ENCODE data around the gene TOMT.
"Not testable (repeated sequence)": the region's sequence is repeated elsewhere in the genome, so short reads cannot be mapped to it uniquely, and the experiment has no call there.

TOMT gene

GRCh38 chr11:72127923-72128322 is 22.2 kb downstream of the TOMT start:
- no peak for DNase-seq (ENCODE audit: low spot score)

GRCh38 chr11:72129381-72129780 is 23.7 kb downstream of the TOMT start:
- no peak for DNase-seq (ENCODE audit: low spot score)

- no peak for DNase-seq (ENCODE audit: low spot score)
These were observed 26.9 kb downstream of the TOMT start for GRCh38 chr11:72132646-72133045.

- DNase-seq (ENCODE audit: low spot score) = not testable (repeated sequence)
These were observed 29.7 kb downstream of the TOMT start, which contains the start of gene FOLR3 for GRCh38 chr11:72135473-72135872. Gene FOLR3, plus strand, starts transcription at chr11:72135725. Its CDS starts 228 bp downstream, at chr11:72135953.

GRCh38 chr11:72135891-72136683 is 30.4 kb downstream of the TOMT start:
- no peak for DNase-seq (ENCODE audit: low spot score)

GRCh38 chr11:72136684-72137262 is 31.0 kb downstream of the TOMT start:
- DNase-seq (ENCODE audit: low spot score) = no peak

- DNase-seq (ENCODE audit: low spot score) = no peak
These were observed 33.2 kb downstream of the TOMT start for GRCh38 chr11:72138821-72139390.

GRCh38 chr11:72139500-72139899 is 33.8 kb downstream of the TOMT start:
- no peak for DNase-seq (ENCODE audit: low spot score)

GRCh38 chr11:72140661-72141060 is 34.9 kb downstream of the TOMT start:
- DNase-seq (ENCODE audit: low spot score) = no peak

GRCh38 chr11:72141066-72141465 is 35.3 kb downstream of the TOMT start:
- DNase-seq (ENCODE audit: low spot score) = no peak

- not testable (repeated sequence) for DNase-seq (ENCODE audit: low spot score)
These were observed 36.4 kb downstream of the TOMT start for GRCh38 chr11:72142086-72142485.

GRCh38 chr11:72142543-72142942 is 36.8 kb downstream of the TOMT start:
- not testable (repeated sequence) for DNase-seq (ENCODE audit: low spot score)

GRCh38 chr11:72144807-72145565 is 39.3 kb downstream of the TOMT start:
- DNase-seq (ENCODE audit: low spot score) = no peak

- DNase-seq (ENCODE audit: low spot score) = no peak
These were observed 40.9 kb downstream of the TOMT start for GRCh38 chr11:72146625-72147024.

GRCh38 chr11:72150882-72151281 is 45.2 kb downstream of the TOMT start:
- DNase-seq (ENCODE audit: low spot score) = no peak

GRCh38 chr11:72153874-72154273 is 48.1 kb downstream of the TOMT start:
- DNase-seq (ENCODE audit: low spot score) = not testable (repeated sequence)

- DNase-seq (ENCODE audit: low spot score) = no peak
These were observed 49.1 kb downstream of the TOMT start for GRCh38 chr11:72154816-72155215.

GRCh38 chr11:72155751-72156150 is 50.0 kb downstream of the TOMT start:
- DNase-seq (ENCODE audit: low spot score) = no peak

GRCh38 chr11:72157131-72157530 is 51.4 kb downstream of the TOMT start:
- no peak for DNase-seq (ENCODE audit: low spot score)
